ELF-1 (cell line): Measurements from ENCODE around the gene SPON1.
"Not testable (repeated sequence)": the region's sequence is repeated elsewhere in the genome, so short reads cannot be mapped to it uniquely, and the experiment has no call there.

Source experiments
- DNase-seq: peaks from one replicate; pipeline ENCODE4 v3.0.0-alpha.2; 2016; ENCODE audit warnings: low read depth, low spot score

SPON1 gene

DNA sequence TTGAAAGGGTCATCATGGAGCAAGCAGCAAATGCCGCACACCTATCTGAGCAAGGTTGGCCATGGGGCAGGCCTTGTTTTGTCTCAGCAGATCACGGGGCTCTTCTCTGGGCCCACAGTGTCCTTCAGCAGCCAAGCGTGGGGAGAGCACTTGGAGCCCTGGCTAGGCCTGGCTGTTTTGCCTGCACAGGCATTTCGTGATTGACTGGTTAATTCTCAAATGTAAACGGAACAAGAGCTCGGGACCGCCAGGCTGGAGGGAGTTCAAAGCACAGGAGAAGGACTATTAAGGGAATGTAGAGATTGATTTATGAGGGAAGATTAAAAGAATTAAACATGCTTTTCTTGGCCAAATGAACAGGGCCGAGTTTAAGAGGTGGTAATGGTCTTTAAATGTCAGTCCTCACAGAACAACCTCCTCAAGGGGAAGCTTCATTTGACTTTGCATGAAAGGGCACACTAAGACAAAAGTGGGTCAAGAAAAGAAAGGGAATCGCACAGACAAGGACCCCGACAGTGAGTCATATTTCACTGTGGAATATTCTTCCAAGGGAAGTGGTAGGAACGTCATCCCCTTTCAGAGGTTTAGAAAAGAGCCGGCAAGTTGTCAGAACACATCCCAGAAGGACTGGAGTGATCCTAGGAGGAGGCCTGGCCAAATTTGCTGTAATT lies 20.7 kb downstream of the SPON1 start:
- DNase-seq = peak; percentile 3

DNA sequence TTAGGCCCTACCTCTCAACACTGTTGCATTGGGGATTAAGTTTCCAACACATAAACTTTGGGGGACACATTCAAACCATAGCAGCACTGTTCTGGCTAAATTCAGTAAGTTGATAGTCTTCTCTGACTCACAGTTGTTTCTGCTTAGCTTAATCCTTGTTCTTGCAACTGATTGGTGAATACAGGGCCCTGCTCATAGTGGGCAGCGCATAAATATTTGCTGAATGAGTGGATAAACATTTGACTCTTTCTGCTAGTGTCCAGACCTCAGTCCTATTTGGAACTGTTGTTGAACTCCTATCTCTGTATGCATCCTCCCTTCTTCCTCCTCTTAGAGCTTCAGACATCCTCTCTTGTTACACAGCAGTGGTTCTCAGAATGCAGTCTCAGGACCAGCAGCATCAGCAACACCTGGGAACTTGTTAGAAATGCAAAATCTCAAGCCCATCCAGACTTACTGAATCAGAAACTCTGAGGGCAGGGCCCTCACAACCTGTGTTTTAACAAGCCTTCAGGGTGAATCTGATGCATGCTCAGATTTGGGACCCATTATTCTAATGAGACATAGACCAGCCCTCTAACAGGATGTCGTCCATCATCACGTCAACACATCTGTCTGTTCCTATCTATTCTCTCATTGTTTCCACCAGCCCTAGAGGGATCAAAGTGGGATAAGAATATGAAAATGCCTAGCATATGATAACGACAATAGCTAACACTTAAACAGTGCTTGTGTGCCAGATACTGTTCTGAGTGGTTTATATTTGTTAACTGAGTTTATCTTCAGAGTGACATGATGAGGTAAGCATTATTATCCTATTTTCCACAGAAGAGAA lies 22.3 kb downstream of the SPON1 start:
- DNase-seq = peak; percentile 11

- DNase-seq = not testable (repeated sequence)
Measured at GRCh38 chr11:13986695-13987094, 24.2 kb downstream of the SPON1 start.

GRCh38 chr11:13992158-13992856 lies 29.8 kb downstream of the SPON1 start:
- DNase-seq = peak; percentile 34

DNA sequence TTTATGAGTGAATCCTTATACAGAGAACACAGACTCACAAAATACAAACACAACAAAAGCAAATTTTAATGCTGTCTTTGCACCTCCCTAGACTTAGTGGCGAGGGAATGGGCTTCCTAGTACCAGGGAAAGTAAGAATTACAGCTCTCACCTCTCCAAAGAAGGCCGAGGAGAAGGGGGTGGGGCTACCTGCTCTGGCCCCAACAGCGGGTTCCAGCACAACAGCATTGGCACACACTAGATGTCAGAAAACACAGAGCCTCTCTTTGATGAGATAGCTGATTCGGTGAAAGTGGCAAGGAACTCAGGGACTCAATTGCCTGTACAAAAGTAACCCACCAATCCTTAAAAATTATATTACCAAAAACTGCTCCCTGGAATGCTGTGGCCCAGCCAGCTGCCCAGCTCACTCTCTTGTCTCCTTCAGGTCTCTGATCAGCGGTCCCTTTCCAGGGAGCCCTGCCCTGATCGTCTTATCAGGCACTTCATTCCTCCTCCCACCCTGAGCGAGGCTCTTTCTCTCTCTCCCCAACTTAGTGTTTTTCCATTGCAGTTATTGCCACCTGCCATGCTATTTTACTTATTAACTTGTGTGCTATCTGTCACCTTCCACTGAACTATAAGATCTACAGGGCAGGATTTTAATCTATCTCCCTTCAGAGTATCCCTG lies 30.7 kb downstream of the SPON1 start:
- DNase-seq = no peak

GRCh38 chr11:13997881-13998280 lies 35.4 kb downstream of the SPON1 start:
- DNase-seq = no peak

DNA sequence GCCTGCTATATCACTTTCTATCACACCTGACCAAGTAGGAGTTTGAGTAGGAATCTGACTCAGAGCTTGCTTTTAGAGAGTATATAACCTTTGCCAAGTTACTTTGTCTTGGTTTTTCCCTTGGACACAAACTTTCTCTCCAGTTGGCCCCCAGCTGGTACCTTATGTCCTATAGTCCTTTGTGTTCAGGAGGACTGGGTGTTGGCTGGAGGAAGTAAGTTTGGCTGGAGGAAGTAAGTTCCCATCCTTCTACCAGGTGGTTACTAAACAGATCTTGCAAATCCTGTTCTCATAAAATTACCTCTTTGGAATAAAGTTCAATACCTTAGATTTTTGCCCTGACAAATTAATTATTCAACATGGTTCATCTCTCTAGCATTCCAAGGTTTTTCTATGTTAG lies 37.2 kb downstream of the SPON1 start:
- DNase-seq = no peak

GRCh38 chr11:14001597-14001996 lies 39.1 kb downstream of the SPON1 start:
- DNase-seq = no peak

- no peak for DNase-seq
Measured at GRCh38 chr11:14007566-14007965, 45.0 kb downstream of the SPON1 start.

DNA sequence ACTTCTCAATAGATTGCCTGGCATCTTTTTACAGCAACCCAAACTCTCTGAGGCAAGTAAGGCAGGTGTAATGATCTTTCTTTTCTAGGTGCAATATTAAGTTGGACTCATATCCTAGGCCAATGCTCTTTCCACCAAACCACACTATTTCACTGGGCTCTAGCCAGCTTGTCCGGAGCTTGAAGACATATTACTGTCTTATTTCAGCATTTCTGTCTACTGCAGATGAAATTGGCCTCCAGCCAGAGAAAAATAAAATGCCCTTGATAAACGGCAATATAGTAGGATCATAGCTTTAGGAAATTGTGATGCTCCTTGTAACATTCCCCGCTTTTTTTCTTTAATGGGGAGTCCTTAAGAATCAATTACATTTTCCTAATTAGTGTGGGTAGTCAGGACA lies 48.1 kb downstream of the SPON1 start:
- no peak for DNase-seq

DNA sequence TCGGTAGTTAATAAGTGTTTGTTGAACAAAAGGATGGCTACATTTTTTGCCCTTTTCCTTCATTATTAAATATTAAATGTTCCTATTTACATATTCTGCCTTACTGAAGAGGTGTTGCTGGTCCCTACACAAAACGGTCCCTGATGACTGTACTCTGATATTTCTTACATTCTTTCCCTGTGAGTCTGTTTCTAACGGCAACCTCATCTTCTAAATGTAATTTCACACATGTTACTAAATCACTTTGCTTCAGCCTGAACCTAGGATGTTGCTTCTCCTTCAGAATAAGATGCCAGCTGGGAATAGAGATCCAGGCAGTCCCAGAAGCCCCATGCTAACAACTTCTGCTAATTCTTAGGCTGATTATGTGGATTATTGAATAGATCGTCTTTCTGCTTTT lies 50.3 kb downstream of the SPON1 start:
- DNase-seq = no peak

DNA sequence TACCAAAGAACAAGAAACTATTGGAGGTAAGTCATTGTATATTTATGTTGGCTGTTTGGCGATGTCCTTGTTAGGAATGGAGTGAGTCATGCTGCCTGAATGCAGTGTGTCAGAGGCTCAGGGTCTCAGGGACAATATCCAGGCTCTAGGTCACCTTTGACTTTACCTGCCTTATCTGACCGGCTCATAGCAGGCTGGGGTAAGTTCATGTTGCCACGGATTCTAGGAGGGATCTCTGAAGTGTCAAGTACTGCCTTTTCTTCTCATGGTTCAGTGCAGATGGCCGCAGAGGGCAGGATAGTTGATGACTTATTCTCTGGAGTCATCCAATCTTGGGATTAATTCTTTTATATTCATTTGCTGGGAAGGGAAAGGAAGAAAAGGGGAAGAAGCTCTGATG lies 53.2 kb downstream of the SPON1 start:
- DNase-seq = peak; percentile 69

DNA sequence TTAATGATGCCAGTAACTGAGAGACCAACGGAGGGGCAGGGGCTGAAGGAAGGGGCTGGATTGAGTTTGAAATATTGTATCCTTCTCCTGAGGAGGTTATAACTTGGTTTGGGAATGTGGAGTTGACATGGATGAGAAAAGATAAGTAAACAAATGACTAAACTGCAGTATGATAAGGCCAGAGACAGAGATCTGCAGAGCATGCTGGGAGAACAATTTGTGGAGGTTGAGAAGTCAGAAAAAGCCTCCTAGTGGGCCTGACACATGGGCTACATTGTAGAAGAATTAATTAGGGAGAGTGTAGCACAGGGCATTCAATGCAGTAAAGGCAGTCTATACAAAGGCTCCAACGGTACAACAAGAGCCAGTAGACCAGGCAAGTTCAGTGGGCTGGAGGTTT lies 55.9 kb downstream of the SPON1 start:
- no peak for DNase-seq

DNA sequence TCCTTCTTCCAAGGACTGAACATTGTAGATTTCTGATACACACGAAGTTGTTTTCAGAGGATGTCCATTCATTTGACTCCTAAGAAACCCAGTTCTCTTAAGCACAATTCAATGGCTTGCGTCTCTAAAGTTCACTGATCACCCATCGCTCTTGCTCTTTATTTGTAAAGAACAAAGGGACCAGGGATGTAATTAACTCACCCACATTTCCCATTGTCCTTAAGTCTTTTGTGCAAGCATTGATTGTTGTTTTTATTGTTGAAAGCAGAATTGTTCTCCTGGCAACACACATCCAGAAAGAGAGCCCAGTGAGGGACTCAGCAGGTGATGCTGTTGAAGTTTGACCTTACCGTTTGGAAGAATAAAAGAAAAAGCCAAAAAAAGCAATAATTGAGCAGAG lies 59.2 kb downstream of the SPON1 start:
- no peak for DNase-seq

DNA sequence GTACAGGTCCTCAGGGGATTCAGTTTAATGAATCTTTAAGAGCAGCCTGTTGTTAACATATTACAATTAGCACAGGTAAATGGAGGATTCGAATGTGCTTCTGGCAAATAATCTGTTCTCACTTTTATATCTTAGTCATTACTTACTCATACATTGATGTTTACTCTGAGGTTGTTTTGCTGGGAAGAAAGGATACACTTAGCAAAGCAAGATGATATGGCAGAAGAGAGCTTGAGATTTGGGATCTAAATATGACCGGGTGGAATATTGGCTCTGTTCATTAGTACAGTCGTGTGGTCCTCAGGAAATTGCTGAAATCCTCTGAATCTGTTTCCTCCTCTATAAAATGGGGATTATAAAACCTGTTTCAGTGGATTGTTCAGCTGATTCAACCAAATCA lies 59.7 kb downstream of the SPON1 start:
- no peak for DNase-seq

DNA sequence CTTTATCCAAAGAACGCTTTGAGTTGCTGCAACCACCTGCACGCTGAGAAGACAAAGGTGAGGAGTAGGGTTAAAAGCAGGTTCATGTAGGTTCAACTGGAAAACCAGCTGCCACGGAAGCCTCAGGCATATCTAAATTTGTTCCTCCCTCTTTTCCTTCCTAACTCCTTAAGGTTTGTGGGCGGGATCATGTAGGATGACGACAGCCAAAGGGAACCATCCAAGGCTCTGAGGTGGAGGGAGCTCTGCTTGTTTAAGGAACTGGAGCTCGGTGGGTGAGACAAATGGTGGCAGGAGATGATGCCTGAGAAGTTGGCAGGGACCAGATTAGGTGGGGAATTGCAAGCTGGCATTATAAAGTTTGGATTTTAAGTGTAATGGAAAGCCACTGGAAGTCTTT lies 60.3 kb downstream of the SPON1 start:
- DNase-seq = peak; percentile 54

- no peak for DNase-seq
Measured at GRCh38 chr11:14026961-14027360, 64.4 kb downstream of the SPON1 start.

GRCh38 chr11:14027525-14027924 lies 65.0 kb downstream of the SPON1 start:
- DNase-seq = no peak

DNA sequence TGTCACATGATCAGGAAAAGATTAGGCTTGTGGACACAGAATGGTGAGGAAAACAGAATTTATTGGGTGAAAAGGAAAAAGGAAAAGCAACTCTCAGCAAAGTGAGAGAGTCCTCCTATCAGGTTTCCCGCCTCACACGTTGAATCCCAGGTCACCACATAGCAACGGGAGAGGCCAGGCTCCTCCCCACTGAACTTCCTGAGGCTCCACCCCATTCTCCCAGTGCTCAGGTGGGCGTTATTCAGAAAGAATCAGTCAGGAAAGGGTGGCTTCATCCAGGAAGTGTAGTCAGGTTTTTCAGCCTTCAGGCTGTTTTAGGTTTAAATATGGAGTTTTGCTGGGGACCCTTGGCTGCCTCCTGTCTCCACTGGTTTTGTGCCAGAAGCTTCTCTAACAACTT lies 66.9 kb downstream of the SPON1 start:
- DNase-seq = peak; percentile 64

GRCh38 chr11:14029971-14030920 lies 67.7 kb downstream of the SPON1 start:
- peak; percentile 13 for DNase-seq

GRCh38 chr11:14035526-14035925 lies 73.0 kb downstream of the SPON1 start:
- DNase-seq = not testable (repeated sequence)
